DOHH2 (cell line): Measurements from ENCODE around the gene CCR7.

Source experiments
- H3F3A ChIP-seq: fragments of 200-600 bp; sonication (generic), shearing (Covaris generic); 2 replicates; pipeline ENCODE4 v1.6.0; 2016; ENCODE audit warnings: antibody characterized with exemption, mild to moderate bottlenecking; ENCODE audit not compliant: control insufficient read depth, insufficient read depth
- H3K27ac ChIP-seq: fragments of 200-600 bp; sonication (generic); 2 replicates; pipeline ENCODE4 v1.5.1; 2014; ENCODE audit warnings: low read depth, mild to moderate bottlenecking, low read length, moderate library complexity
- H3K27me3 ChIP-seq: fragments of 200-600 bp; sonication (generic); 2 replicates; pipeline ENCODE4 v1.6.1; 2014; ENCODE audit warnings: mild to moderate bottlenecking, low read length, mixed read lengths; ENCODE audit not compliant: control insufficient read depth
- H3K36me3 ChIP-seq: fragments of 200-600 bp; sonication (generic); 2 replicates; pipeline ENCODE4 v1.6.1; 2014; ENCODE audit warnings: mild to moderate bottlenecking, low read length, moderate library complexity, mixed read lengths; ENCODE audit not compliant: control insufficient read depth
- H3K4me1 ChIP-seq: fragments of 200-600 bp; sonication (generic); 2 replicates; pipeline ENCODE4 v1.6.1; 2014; ENCODE audit warnings: mild to moderate bottlenecking, low read length, mixed read lengths; ENCODE audit not compliant: control insufficient read depth
- H3K4me2 ChIP-seq: fragments of 200-600 bp; sonication (generic); 2 replicates; pipeline ENCODE4 v1.6.0; 2014; ENCODE audit warnings: mild to moderate bottlenecking, low read length, moderate library complexity
- H3K4me3 ChIP-seq: fragments of 200-600 bp; sonication (generic); 2 replicates; pipeline ENCODE4 v1.5.1; 2014; ENCODE audit warnings: mild to moderate bottlenecking, low read length, mixed read lengths
- H3K79me2 ChIP-seq: fragments of 200-600 bp; sonication (generic); 2 replicates; pipeline ENCODE4 v1.6.1; 2014; ENCODE audit warnings: mild to moderate bottlenecking, low read length, mixed read lengths; ENCODE audit not compliant: control insufficient read depth
- H3K9me2 ChIP-seq: fragments of 200-600 bp; sonication (generic); replicated peaks from 2 replicates; pipeline ENCODE4 v1.6.1; 2014; ENCODE audit warnings: mild to moderate bottlenecking, low read length, mixed read lengths; ENCODE audit not compliant: control insufficient read depth
- H3K9me3 ChIP-seq: fragments of 200-600 bp; sonication (generic); 2 replicates; pipeline ENCODE4 v1.6.1; 2014; ENCODE audit warnings: antibody characterized with exemption, low read length, mixed read lengths; ENCODE audit not compliant: control insufficient read depth, insufficient read depth
- H4K20me1 ChIP-seq: fragments of 200-600 bp; sonication (generic); 2 replicates; pipeline ENCODE4 v1.6.0; 2014; ENCODE audit warnings: low read depth, mild to moderate bottlenecking, antibody characterized with exemption, low read length, moderate library complexity; ENCODE audit not compliant: control insufficient read depth, insufficient read depth
- CTCF ChIP-seq: fragments of 200-600 bp; sonication (generic); IDR thresholded peaks from one replicate; pipeline ENCODE4 v1.5.1; 2014; ENCODE audit warnings: antibody characterized with exemption, mild to moderate bottlenecking, low read depth, low read length; ENCODE audit not compliant: poor library complexity, severe bottlenecking
- EZH2phosphoT487 ChIP-seq: fragments of 200-600 bp; sonication (generic); IDR thresholded peaks from 2 replicates; pipeline ENCODE4 v1.6.1; 2017; ENCODE audit warnings: borderline replicate concordance, mild to moderate bottlenecking, antibody characterized with exemption, low read length, moderate library complexity, mixed read lengths

CCR7 gene

DNA sequence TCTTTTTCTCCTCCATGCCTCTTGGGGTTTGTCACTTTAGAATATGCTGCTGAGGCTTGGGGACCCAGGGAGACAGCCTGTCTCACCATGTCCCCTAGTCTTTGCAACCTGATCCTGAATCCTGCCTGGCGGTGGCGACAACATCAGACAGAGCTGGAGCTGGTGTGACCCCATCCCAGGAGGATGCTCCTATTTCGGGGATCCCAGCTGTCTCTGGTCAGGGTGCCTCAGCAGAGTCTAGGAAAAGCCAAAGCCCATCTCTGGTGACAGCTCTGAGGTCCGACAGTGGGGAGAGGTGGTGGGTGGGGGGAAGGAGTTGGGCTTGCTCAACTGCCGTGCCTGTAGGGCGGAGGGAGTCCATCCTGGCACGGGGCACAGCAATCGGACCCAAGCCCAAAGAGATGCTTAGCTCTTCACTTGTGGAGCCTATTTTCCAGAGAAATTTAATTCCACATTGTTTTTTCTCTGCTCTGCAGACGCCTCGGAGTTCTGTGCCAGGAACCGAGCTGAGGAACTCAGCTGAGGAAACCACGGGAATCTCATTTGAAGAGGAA is 53.5 kb downstream of the CCR7 start:
- Histone ChIP-seq H4K20me1 (no peaks in the 10 kb centered on the region), H3K4me1 (peaks cover 18% of the 10 kb centered on the region), H3K27ac (no peak overlapping the region), H3K4me3 (no peak overlapping the region), H3F3A (no peaks in the 10 kb centered on the region), H3K27me3 (peaks cover 39% of the 10 kb centered on the region), H3K36me3 (no peaks in the 10 kb centered on the region), H3K9me3 (no peaks in the 10 kb centered on the region), H3K9me2 (no peaks in the 10 kb centered on the region), H3K4me2 (no peak overlapping the region), H3K79me2 (no peaks in the 10 kb centered on the region)
- TF ChIP-seq CTCF (no peak), EZH2phosphoT487 (no peak)

- Histone ChIP-seq H3K4me1 (peaks cover 12% of the 10 kb centered on the region), H3K27me3 (peaks cover 41% of the 10 kb centered on the region), H3K4me2 (no peak overlapping the region)
These were observed 54.1 kb downstream of the CCR7 start for GRCh38 chr17:40511136-40511535.

GRCh38 chr17:40510328-40510648 is 55.0 kb downstream of the CCR7 start:
- H3K4me3 ChIP-seq, result no peak overlapping the region
- no peak overlapping the region for H3K4me2 ChIP-seq
- H3K36me3 ChIP-seq, result no peaks in the 10 kb centered on the region
- H3K4me1 ChIP-seq, result peaks cover 4% of the 10 kb centered on the region
- no peak overlapping the region for H3K27ac ChIP-seq
- H3K27me3 ChIP-seq, result peaks cover 35% of the 10 kb centered on the region
- no peaks in the 10 kb centered on the region for H3F3A ChIP-seq
- no peaks in the 10 kb centered on the region for H3K79me2 ChIP-seq
- H4K20me1 ChIP-seq, result no peaks in the 10 kb centered on the region
- no peak for TF ChIP-seq CTCF
- TF ChIP-seq EZH2phosphoT487, result no peak
- H3K9me2 ChIP-seq, result no peaks in the 10 kb centered on the region
- no peaks in the 10 kb centered on the region for H3K9me3 ChIP-seq

More at GRCh38 chr17:40511136-40511535, 54.1 kb downstream of the CCR7 start:
- Histone ChIP-seq H3K27ac (no peak overlapping the region), H3K79me2 (no peaks in the 10 kb centered on the region), H3K9me2 (no peaks in the 10 kb centered on the region), H3F3A (no peaks in the 10 kb centered on the region), H3K4me3 (no peak overlapping the region), H3K36me3 (no peaks in the 10 kb centered on the region), H3K9me3 (no peaks in the 10 kb centered on the region), H4K20me1 (no peaks in the 10 kb centered on the region)
- TF ChIP-seq EZH2phosphoT487 (no peak), CTCF (no peak)
